ENCODE results near the gene HTRA3.

DNA sequence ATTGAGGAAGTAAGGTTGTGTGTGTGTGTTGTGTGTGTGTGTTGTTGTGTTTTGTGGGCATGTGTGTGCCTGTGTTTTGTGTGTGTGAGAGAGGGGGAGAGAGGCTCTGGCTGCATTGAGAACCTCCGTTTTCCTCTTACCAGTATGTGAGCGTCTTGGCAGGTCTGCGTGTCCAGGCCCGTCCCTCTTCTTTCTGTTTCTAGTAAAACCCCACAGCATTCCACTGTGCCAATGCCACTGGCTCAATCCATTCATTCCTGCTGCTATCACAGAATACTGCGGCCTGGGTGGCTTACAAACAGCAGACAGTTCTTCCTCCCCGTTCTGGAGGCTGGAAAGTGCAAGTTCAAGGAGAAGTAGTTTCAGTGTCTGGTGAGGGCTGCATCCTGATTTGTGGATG is 15.5 kb upstream of the HTRA3 start:
- TF ChIP-seq, protein P1, sequence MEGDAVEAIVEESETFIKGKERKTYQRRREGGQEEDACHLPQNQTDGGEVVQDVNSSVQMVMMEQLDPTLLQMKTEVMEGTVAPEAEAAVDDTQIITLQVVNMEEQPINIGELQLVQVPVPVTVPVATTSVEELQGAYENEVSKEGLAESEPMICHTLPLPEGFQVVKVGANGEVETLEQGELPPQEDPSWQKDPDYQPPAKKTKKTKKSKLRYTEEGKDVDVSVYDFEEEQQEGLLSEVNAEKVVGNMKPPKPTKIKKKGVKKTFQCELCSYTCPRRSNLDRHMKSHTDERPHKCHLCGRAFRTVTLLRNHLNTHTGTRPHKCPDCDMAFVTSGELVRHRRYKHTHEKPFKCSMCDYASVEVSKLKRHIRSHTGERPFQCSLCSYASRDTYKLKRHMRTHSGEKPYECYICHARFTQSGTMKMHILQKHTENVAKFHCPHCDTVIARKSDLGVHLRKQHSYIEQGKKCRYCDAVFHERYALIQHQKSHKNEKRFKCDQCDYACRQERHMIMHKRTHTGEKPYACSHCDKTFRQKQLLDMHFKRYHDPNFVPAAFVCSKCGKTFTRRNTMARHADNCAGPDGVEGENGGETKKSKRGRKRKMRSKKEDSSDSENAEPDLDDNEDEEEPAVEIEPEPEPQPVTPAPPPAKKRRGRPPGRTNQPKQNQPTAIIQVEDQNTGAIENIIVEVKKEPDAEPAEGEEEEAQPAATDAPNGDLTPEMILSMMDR (IDR thresholded peaks at IDR 0.05): no peak
- TF ChIP-seq POLR2A (IDR thresholded peaks at IDR 0.05): no peak

All from lower leg skin (tissue), 3 donors.